Parathyroid adenoma (tissue), 2 donors: ENCODE results near the gene APBA2.

Source experiments
- H2AFZ ChIP-seq: fragments of 300-600 bp; sonication (generic); one replicate; pipeline ENCODE4 v1.7.0; 2017; ENCODE audit warnings: antibody characterized with exemption, mild to moderate bottlenecking
- H3K27ac ChIP-seq: fragments of 300-600 bp; sonication (generic); one replicate; pipeline ENCODE4 v1.7.0; 2017
- H3K27me3 ChIP-seq: fragments of 300-600 bp; sonication (generic); one replicate; pipeline ENCODE4 v1.7.0; 2017; ENCODE audit warnings: low read length; ENCODE audit not compliant: control insufficient read depth, insufficient read depth
- H3K36me3 ChIP-seq: fragments of 300-600 bp; sonication (generic); one replicate; pipeline ENCODE4 v1.7.0; 2017; ENCODE audit warnings: low read length; ENCODE audit not compliant: control insufficient read depth, insufficient read depth
- H3K4me1 ChIP-seq: fragments of 300-600 bp; sonication (generic); one replicate; pipeline ENCODE4 v1.7.0; 2017; ENCODE audit warnings: control low read depth
- H3K4me2 ChIP-seq: fragments of 300-600 bp; sonication (generic); one replicate; pipeline ENCODE4 v1.7.0; 2017; ENCODE audit warnings: low read length
- H3K4me3 ChIP-seq: fragments of 300-600 bp; sonication (generic); one replicate; pipeline ENCODE4 v1.7.0; 2017; ENCODE audit warnings: low read depth, low read length
- H3K79me2 ChIP-seq: fragments of 300-600 bp; sonication (generic); one replicate; pipeline ENCODE4 v1.7.0; 2017; ENCODE audit warnings: control low read depth
- H3K9ac ChIP-seq: fragments of 300-600 bp; sonication (generic); one replicate; pipeline ENCODE4 v1.7.0; 2017; ENCODE audit warnings: mild to moderate bottlenecking
- H3K9me3 ChIP-seq: fragments of 300-600 bp; sonication (generic); one replicate; pipeline ENCODE4 v1.7.0; 2017; ENCODE audit warnings: low read length; ENCODE audit not compliant: control insufficient read depth
- CTCF ChIP-seq: fragments of 300-600 bp; sonication (generic); IDR thresholded peaks from one replicate; pipeline ENCODE4 v1.7.0; 2017; ENCODE audit warnings: antibody characterized with exemption, mild to moderate bottlenecking
- donor health status: primary hyperparathyroidism.

The APBA2 gene

GRCh38 chr15:28944696-28945300, 59.0 kb downstream of the APBA2 start:
- no peak overlapping the region for H2AFZ ChIP-seq
- no peaks in the 10 kb centered on the region for H3K27me3 ChIP-seq
- no peak for TF ChIP-seq CTCF
- H3K79me2 ChIP-seq: no peaks in the 10 kb centered on the region
- H3K4me3 ChIP-seq: no peak overlapping the region
- H3K9me3 ChIP-seq: no peaks in the 10 kb centered on the region
- H3K9ac ChIP-seq: no peak overlapping the region
- no peak overlapping the region for H3K4me2 ChIP-seq
- H3K36me3 ChIP-seq: no peaks in the 10 kb centered on the region
- no peak overlapping the region for H3K27ac ChIP-seq
- H3K4me1 ChIP-seq: peaks cover 16% of the 10 kb centered on the region

GRCh38 chr15:28945626-28946230, 60.0 kb downstream of the APBA2 start:
- no peaks in the 10 kb centered on the region for H3K27me3 ChIP-seq
- no peak overlapping the region for H3K4me2 ChIP-seq
- no peak overlapping the region for H3K27ac ChIP-seq
- H3K9me3 ChIP-seq: no peaks in the 10 kb centered on the region
- H3K4me1 ChIP-seq: peaks cover 16% of the 10 kb centered on the region
- H3K36me3 ChIP-seq: no peaks in the 10 kb centered on the region
- H2AFZ ChIP-seq: no peak overlapping the region
- no peaks in the 10 kb centered on the region for H3K79me2 ChIP-seq
- no peak overlapping the region for H3K9ac ChIP-seq
- no peak overlapping the region for H3K4me3 ChIP-seq
- no peak for TF ChIP-seq CTCF

- no peak overlapping the region for H3K4me3 ChIP-seq
- H3K9ac ChIP-seq: no peak overlapping the region
- H2AFZ ChIP-seq: peak overlapping the region; percentile 83
- H3K4me1 ChIP-seq: peaks cover 16% of the 10 kb centered on the region
- H3K27me3 ChIP-seq: no peaks in the 10 kb centered on the region
- H3K27ac ChIP-seq: peak overlapping the region; percentile 81
- H3K4me2 ChIP-seq: peak overlapping the region; percentile 17
- H3K36me3 ChIP-seq: no peaks in the 10 kb centered on the region
- no peak for TF ChIP-seq CTCF
- no peaks in the 10 kb centered on the region for H3K9me3 ChIP-seq
- no peaks in the 10 kb centered on the region for H3K79me2 ChIP-seq
Measured at GRCh38 chr15:28946803-28947202, 61.0 kb downstream of the APBA2 start.

- Histone ChIP-seq H3K9ac (no peak overlapping the region), H3K79me2 (no peaks in the 10 kb centered on the region), H2AFZ (peak overlapping the region; percentile 83), H3K36me3 (no peaks in the 10 kb centered on the region), H3K27me3 (no peaks in the 10 kb centered on the region), H3K27ac (peak overlapping the region; percentile 81), H3K4me2 (peak overlapping the region; percentile 17), H3K9me3 (no peaks in the 10 kb centered on the region), H3K4me1 (peaks cover 16% of the 10 kb centered on the region), H3K4me3 (no peak overlapping the region)
- TF ChIP-seq CTCF: no peak
Measured at GRCh38 chr15:28947221-28947674, 61.5 kb downstream of the APBA2 start.

- H3K4me3 ChIP-seq: no peak overlapping the region
- no peak overlapping the region for H2AFZ ChIP-seq
- H3K36me3 ChIP-seq: no peaks in the 10 kb centered on the region
- no peaks in the 10 kb centered on the region for H3K79me2 ChIP-seq
- no peak overlapping the region for H3K9ac ChIP-seq
- no peak for TF ChIP-seq CTCF
- no peaks in the 10 kb centered on the region for H3K27me3 ChIP-seq
- peaks cover 16% of the 10 kb centered on the region for H3K4me1 ChIP-seq
- no peaks in the 10 kb centered on the region for H3K9me3 ChIP-seq
- peak overlapping the region; percentile 81 for H3K27ac ChIP-seq
- no peak overlapping the region for H3K4me2 ChIP-seq
Measured at GRCh38 chr15:28948036-28948435, 62.3 kb downstream of the APBA2 start.
